Esophagus mucosa (tissue), 1 donor: ENCODE measurements around the gene CEMP1. TPM values are rescaled to one million over a fixed set of nuclear protein-coding genes. Genes with fewer than 3 reads are reported as not detected.

ENCODE experiments used
- ATAC-seq: fragments of 200-7000 bp; cut with Tn5 transposase; one replicate; pipeline ENCODE4 v1.9.1; 2020
- total RNA-seq: library from RNA; stranded (reverse); gene quantifications from one replicate; pipeline ENCODE4 v1.2.4, GENCODE V29; 2023
- donor health status: DM: yes; HTN: yes; CAD: no.

CEMP1 gene
- total RNA-seq, 1 donor from 2014 or later: not detected

DNA sequence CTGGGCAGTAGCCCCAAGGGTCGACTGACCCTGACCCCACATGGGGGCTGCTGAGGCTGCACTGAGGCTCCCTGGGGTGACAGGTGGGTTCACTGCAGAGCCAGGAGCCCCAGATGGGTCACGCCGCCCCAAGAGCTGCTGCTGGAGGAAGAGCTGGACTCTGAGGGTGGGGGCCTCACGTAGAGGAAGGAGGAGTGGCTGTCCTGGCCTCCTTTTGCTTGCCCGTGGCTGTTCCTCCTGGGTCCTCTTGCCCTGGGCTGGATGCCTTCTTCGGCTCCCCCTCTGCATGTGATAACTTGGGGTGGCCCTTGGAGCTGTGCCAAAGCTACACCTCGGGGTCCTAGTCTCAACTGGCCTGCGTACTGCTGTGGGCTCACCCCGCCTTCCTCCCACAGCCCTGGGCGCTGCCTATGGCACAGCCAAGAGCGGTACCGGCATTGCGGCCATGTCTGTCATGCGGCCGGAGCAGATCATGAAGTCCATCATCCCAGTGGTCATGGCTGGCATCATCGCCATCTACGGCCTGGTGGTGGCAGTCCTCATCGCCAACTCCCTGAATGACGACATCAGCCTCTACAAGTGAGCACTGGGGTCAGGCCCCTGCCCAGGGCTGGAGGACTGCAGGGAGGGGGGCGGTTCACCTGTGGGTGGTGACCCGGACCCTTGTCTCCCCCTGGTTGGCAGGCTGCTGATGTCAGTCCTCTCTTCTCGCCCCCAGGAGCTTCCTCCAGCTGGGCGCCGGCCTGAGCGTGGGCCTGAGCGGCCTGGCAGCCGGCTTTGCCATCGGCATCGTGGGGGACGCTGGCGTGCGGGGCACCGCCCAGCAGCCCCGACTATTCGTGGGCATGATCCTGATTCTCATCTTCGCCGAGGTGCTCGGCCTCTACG is 12.1 kb downstream of the CEMP1 start:
- no peak for ATAC-seq

DNA sequence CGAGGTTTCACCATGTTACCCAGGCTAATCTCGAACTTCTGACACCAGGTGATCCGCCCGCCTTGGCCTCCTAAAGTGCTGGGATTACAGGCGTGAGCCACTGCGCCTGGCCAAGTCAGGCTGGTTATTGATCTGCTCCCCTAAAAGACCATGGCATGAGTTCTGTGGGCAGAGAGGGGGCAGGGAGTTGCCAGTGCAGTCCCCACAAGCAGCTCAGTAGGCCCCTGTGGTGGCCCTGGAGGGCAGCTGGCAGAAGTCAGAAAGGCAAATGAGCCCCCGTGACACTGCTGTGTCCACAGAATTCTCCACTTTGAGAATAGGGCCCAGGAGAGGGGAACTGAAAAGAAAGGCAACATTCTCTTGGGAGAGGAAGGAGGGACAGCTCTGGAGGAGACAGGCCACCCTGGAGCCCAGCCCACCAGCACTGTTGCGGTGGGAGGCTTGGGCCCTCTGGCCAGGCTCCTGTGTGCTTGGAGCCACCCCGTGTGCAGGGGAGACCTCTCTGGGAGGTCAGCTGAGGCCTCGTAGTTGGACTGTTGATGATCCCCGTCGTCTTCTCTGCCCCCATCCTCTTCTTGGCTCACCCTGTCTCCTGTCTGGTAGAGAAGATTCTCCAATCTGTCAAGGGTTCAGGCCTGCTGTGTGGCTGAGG is 13.1 kb downstream of the CEMP1 start:
- ATAC-seq: no peak

DNA sequence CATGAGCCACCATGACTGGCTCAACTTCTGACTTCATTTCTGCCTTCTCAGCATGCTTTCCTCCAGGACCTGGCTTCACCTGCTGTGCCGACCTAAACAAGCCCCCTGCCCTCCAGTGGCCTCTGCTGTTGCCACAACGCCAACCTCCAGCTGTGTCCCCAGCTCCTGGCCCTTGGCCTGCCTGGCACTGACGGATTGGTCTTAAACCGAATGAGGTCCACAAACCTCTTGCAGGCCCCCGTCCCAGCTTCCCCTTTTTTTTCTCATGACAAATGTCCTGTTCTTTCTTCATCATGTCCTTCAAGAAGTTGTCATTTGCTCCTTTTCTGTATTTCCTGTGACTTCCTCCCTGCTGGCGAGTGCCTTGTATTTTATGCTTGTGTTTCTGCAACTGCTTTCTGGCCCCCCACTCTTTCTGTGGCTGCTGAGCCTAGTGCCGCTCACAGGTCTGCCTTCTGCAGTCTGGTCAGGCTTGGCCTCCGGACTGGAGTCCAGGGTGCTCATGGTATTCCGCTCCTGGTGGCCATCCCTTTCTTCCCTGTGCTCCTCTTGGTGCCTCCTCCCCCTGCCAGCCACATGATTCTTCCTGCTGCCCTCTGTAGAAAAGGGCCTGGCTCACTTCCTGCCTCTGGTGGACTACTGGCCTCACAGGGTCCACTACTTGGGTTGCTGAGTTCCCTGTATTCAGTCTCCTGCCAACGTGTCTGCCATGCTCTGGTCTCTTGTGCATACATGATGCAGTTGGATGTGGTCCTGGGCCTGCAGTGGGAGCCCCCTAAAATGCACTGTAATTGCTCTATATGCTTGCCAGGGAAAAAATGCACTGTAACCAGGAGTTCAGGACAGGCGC is 14.6 kb downstream of the CEMP1 start:
- ATAC-seq: no peak

DNA sequence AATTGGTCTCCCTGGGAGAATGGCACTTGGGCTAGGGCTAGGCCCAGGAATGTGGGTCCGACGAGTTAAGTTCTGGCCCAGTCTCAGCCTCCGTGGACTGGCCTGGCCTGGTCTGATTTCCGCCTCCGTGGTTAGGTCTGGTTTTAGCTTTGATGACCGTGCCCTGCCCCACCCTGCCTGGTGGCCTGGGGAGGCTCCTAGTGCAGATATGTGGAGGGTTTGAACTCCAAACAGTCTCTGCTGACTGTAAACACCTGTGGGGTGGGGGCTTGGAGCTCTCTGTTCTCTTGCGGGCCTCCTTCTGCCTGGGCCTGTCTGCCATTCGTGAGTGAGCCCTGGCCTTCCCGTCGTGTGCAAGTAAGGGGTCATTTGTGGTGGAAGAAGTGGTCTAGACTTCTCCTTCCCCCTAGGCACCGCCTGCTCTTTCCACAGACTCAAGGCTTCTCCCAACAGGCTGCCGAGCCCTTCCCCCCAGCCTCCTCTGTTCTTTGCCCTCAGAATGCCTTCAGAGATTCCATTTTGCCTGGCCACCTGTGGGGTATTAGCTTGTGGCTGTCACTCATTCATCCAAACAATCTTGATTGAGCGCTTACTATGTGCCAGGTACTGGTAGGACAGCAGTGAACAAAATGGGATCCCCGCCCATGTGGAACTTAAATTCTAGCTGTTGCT is 15.9 kb downstream of the CEMP1 start:
- peak; percentile 35 for ATAC-seq

DNA sequence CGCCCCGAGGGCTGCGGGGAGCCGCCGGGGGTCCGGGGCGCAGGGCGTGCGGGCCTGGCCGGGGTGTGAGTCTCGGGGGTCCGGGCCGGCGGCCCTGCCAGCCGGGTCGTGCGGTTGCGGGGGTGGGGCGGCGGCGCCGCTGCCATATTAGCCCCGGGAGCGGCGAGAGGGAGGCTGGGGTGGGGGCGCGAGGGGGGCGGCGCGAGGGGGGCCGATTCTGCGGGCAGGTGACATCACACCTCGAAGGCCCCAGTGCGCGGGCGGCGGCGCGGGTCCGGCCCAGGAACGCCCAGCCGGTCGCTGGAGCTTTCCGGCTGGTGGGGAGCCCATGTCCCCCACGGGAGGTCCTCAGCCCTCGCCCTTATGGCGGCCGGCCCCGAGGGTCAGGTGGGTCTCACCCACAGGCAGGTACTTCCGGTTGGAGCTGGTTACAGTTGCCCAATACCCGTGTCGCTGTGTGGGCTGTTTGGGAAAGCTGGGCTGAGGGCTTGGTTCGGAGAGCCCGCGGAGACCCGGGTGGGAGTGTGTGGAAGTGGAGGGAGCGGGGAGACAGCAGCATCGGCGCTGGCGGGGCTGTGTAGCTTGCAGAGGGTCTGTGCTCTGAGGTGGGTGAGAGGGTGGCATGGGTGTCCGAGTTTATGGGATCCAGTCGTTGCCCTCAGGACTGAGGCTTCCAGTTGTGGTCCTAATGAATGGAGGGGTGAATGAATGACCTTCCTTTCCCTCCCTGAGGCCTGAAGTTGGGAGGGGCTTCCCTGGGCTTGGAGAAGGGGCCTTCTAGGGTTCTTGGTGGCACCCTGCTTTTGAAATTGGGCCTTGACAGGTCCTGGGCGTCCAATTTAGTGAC is 16.7 kb downstream of the CEMP1 start:
- peak; percentile 3 for ATAC-seq

DNA sequence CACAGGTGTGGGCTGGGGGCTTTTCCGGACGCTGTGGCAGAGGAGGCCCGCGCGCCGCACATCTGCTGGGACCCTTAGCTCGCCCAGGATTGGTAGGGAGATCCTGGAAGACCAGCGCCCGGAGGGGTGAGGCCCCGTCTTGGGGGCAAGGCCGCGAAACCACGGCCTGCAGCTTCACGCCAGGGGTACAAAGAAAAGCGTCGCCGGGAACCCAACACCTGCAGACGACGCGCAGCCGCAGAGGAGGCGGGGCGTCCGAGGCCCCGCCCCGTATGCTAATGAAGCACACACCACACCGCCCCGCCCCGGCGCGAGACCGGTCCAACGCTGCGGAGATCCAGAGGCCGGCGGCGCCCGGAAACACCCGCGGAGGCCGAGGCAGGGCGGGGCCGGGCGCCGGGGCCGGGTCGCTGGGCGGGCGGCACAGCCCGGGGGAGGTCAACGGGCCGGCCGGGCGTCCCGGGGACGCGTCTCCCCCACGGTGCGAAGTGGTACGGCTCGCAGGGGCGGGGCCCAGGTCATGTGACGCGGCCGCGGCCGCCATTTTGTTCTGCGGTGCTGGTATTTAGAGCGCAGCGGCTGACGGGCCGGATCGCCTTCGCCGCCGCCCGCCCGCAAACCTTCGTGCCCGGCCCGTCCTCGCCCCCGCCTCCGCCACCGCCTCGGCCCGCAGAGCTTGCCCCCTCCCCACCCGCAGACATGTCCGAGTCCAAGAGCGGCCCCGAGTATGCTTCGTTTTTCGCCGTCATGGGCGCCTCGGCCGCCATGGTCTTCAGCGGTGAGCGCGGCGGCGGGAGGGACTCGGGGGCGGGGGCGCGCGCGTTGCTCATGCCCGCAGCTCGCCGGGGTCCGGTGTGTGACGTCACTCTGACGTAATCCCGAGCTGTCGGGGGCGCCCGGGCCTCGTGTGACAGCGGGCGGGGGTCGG is 17.5 kb downstream of the CEMP1 start, which contains the start of gene ATP6V0C:
ATP6V0C (plus strand) TSS at position 548 of the 928 bp plus-strand sequence; CDS start at position 700, 152 bp downstream.
- peak; percentile 83 for ATAC-seq

DNA sequence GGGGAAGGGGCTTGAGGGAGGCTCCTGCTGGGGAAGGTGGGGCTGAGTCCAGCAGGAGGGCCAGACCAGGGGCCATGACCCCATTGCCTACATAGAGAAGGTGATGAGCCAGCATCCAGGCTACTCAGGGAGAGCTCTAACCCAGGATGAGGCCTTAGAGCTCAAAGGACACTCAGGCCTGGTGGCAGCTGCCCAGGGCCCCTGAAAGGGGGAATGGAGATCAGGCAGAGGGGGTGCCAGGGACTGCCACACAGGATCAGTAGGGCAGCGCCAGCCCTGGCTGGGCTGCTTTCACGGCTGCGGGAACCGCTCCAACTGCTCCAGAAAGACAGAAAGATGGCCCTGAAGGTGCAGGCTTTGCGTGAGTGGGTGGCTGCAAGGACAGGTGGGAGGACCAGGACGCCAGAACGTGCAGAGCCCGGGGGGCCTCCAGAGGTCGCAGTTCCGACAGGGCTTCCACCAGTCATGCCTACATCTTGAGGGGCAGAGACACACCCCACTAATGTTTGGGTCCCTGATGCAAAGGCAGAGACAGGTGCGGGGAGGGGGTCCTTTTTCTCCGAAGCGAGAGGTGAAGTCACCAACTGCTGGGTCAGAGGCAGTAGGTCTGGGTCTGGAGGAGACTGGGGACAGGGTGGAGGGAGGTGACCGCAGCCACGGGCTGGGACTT is 18.3 kb downstream of the CEMP1 start:
- ATAC-seq: no peak

DNA sequence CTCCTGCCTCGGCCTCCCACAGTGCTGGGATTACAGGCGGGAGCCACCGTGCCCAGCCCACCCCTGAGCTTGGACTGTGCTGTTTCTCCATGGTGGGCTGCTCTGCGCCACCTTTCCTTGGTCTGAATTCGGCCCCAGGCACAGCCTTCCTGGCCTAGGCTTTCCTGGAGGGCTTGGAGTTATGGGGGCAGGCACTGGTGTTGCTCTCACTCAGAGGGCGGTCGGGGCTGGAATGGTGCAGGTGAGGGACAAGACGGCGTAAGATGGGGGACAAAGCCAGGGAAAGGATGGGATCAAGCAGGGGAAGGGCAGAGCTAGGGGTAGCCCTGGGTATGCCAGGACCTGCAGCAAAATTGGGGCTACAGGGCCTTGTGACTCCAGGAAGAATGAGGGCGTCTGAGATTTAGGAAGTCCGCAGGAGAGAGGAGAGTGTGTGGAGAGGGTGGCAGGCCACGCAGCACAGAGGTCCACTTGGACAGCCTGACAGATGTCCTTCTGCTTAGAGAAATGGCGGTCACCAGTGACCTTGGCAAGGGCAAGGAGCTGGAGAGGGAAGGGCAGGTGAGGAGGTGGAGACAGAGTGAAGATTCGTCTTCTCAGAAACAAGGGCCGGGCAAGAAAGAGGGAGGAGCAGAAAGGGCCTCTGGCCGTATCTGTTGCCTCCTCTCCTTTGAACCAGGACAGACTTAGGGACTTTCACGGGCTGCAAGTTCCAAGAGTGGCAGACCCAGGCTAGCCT is 19.0 kb downstream of the CEMP1 start:
- ATAC-seq: no peak

DNA sequence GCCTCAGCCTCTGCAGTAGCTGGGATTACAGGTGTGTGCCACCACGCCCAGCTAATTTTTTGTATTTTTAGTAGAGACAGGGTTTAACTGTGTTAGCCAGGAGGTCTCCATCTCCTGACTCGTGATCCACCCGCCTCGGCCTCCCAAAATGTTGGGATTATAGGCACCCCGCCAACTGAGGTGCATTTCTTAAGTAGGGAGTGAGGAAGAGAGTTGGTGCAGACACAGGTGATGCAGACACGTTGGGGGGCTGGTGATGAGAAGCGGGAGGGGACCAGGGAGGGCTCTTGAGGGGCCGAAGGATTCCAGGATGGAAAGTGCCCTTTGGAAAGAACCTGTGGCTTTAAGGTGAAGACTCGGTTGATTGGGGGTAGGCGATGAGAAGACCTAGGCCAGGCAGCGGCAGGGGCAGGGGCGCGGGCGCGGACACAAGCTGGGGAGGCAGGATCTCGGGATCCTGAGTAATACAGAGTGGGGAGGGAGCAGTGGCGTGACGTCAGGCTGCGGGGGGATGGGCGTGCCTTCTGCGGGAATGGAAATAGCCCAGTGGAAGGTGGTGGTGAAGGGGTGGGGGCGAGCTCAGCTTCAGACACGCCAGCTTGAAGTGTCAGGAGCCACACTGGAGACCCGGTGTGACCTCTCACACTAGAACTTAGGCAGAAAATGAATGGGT is 19.9 kb downstream of the CEMP1 start:
- no peak for ATAC-seq

DNA sequence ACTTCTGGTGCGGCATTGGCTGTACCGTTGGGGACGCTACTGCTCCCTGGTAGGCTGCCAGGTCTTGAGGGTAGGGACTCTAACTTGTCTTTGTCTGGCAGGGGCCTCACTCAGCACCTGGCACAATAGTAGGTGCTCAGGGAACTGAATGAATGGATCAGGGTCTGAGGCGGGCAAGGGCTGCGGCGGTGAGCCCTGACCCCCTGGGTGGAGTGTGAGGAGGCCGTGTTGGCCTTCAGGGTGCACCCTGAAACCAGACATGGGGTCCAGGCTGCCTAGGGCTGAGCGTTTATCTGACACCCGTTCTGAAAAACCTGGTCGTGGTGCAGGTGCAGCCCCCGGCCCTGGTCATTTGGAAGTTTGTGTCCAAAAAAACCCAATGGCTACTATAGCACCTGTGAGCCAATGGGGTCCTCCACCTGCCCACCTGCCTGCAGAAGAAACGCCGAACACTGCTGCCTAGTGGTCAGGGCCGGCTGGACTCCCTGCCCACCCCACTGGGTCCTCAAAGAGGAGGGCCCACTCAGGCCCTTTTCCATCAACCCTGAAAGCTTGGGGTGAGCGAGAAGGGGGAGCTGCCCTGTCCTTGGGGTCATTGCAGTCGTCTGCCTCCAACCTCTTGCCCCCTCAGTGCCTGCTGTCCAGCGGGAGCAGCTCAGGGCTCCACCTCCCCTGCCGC is 22.3 kb downstream of the CEMP1 start:
- no peak for ATAC-seq

DNA sequence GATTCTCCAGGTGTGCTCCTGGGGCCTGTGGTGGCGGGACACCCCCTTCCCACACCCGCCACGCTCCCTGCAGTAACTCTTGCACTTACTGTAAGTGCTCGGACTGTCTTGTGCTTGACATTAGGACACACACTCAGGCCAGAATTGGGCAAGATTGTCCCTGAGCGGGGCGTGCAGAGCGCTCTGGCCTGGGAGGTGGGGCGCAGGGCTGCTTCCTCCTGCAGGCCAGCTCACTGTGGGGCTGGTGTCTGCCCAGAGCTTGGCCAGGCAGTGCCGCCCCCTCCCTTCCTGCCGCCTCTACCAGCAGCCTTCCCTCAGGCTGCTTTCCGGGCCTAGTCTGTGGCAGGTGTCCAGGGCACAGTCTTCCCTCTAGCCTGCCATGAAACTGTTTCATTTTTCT is 23.5 kb downstream of the CEMP1 start:
- peak; percentile 19 for ATAC-seq

DNA sequence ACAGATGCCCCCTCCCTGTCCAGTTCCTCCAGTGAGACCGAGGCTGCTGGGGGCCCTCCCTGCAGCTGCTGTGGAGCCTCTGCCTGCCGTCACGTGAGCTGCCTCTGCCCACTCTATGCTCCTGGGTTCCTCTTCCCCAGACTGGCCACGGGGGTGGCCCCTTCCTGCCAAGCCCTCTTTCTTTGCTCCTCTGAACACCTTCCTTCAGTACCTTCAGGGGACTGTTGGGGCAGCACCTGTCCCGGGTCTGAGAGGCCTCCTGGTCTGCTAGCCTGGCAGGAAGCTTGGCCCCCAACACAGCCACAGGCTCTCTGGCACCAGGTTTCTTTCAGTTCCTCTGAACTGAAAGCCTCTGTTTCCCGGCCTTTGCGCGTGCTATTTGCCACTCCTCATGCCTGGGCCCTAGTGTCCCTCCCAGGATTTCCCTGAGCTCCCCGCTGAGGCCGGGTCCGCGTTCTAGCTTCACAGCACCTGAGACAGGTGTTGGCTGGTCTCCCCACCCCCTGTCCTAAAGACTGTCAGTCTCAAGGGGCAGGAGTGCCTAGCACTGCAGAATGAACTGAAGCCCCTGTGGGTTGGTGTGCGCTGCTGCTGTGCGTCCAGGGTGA is 24.1 kb downstream of the CEMP1 start:
- peak; percentile 43 for ATAC-seq

DNA sequence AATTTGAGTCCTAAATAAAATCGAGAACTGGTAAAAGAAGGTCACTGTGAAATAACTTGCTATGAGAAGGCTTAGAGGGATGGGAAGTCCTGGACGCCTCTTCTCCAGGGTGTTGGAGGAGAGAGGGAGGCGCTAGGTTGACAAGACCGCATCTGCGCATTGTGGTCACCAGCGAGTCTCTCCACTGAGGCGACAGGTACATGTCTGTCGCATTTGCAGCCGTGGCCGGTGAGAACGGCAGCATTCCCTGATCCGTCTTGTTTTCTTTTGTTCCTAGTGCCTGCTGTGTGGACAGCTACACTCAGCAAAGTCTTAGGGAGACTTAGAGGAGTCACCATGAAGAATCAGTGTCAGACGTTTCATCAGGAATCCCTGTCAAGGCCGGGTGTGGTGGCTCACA is 25.5 kb downstream of the CEMP1 start:
- ATAC-seq: no peak

DNA sequence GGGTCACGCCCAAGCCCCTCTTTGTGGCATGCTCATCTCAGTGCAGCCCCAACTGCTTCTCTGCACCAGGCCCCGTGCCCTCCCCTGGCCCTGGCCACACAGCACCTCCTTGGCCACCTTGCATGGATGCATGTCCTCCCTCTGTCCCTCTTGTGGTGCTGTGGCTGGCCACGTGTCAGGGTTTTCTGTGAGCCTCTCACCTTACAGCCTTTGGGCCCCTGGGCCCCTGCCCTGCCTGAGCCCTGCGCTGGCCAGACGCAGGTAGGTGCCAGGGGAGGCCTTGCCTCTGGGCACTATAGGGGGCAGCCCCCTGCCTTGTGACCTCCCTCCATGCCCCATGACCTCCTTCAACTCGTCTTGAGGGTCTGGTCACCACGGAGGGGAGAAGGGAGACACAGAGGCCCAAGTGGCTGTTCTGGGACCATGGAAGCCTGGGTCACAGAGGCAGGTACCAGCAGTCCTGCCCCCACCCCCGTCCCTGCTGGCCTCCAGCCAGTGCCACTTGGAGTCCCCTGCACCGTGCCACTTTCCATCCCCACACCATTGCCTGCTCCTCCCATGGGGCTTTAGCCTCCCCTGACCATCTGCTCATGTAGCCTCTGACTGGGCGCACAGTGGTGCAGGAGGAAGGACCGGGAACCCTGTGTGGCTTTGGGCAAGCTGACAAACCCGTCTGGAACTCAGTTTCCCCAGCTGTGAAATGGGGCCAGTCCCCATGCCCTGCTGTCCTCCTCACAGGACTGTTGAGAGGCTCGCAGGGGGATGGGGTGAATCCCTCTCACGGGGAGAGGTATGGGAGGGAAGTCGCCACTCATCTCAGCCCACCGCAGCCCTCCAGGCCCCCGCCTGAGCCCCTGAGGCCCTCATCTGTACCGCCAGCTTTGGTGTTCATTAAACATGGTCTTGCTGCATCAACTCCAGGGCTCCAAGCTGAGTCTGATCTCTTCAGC is 29.0 kb downstream of the CEMP1 start:
- no peak for ATAC-seq

DNA sequence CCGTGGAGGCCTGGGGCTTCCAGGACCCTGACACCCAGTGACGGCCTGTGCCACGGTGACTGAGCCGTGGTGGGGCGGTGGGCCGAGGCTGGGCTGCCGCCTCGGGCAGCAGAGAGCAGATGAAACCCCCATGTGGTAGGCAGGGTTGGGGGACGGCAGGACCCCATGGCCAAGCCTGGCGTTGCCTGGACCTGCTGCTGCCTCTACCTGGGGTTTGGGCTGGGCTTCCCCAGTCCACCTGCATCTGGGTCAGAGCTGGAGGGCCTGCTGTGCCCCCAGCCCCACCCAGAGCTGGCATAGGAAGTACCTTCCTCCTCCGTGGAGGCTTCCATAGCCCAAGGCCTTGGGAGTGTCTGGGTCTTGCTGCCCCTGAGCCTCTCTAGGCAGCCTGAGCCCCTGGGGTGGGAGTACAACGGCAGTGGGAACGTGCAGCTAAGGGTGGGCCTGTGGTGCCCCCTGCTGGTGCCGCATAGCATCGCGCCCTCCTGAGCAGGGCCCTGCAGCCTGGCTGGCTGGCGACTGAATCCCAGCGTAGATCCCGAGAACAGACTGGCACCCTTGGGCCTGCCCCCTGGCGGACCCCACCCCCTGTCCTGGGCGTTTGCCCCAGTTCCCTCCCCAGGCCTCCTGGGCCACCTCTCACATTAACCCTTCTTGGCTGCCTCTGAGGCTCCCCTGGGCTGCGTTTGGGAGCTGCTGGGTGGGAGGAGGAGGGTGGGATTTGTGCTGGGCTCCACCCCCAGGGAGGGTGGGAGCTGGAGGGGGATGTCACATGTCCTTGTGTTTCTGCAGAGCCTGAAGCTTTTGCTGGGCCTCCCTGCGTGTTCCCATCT is 30.1 kb downstream of the CEMP1 start:
- peak; percentile 67 for ATAC-seq
